Testis (tissue), 2 donors: ENCODE measurements around the gene GLI3.

Experiments
- POLR2A ChIP-seq: fragments of 450-650 bp; IDR thresholded peaks from one replicate; pipeline ENCODE4 v1.6.1; 2017; ENCODE audit warnings: antibody characterized with exemption, mild to moderate bottlenecking, moderate library complexity
- TF ChIP-seq, protein P1 (sequence below), 3 experiments: fragments of 450-650 bp in 2 of 3; fragments of 200-600 bp in 1 of 3; sonication (generic) in 1 of 3; IDR thresholded peaks; one replicate each; pipeline ENCODE4 v1.5.1; 2016 to 2019; ENCODE audit warnings: antibody characterized with exemption in 3 of 3, mild to moderate bottlenecking in 2 of 3, moderate library complexity in 1 of 3

DNA sequence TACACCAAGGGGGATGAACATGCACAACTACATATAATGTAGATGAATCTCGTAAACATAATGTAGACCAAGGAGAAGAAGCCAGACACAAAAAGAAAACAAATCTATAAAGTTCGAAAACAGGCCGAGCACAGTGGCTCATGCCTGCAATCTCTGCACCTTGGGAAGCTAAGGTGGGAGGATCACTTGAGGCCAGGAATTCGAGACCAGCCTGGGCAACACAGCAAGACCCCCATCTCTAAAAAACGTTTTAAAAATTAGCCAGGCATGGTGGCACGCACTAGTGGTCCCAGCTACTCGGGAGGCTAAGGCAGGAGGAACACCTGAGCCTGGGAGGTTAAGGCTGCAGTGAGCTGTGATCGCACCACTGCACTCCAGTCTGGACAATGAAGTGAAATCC is 68.5 kb downstream of the GLI3 start:
- TF ChIP-seq, protein P1, sequence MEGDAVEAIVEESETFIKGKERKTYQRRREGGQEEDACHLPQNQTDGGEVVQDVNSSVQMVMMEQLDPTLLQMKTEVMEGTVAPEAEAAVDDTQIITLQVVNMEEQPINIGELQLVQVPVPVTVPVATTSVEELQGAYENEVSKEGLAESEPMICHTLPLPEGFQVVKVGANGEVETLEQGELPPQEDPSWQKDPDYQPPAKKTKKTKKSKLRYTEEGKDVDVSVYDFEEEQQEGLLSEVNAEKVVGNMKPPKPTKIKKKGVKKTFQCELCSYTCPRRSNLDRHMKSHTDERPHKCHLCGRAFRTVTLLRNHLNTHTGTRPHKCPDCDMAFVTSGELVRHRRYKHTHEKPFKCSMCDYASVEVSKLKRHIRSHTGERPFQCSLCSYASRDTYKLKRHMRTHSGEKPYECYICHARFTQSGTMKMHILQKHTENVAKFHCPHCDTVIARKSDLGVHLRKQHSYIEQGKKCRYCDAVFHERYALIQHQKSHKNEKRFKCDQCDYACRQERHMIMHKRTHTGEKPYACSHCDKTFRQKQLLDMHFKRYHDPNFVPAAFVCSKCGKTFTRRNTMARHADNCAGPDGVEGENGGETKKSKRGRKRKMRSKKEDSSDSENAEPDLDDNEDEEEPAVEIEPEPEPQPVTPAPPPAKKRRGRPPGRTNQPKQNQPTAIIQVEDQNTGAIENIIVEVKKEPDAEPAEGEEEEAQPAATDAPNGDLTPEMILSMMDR (IDR thresholded peaks at IDR 0.05) = no peak
- no peak for TF ChIP-seq POLR2A
